ENCODE data around the gene PRRT4. TPM values are rescaled to one million over a fixed set of nuclear protein-coding genes. Genes with fewer than 3 reads are reported as not detected.
A peak's percentile ranks its signal among the peaks of the same experiment; 100 is the strongest.

PRRT4 gene
- total RNA-seq, 1 experiment from 2014 or later, result 0.26 TPM

DNA sequence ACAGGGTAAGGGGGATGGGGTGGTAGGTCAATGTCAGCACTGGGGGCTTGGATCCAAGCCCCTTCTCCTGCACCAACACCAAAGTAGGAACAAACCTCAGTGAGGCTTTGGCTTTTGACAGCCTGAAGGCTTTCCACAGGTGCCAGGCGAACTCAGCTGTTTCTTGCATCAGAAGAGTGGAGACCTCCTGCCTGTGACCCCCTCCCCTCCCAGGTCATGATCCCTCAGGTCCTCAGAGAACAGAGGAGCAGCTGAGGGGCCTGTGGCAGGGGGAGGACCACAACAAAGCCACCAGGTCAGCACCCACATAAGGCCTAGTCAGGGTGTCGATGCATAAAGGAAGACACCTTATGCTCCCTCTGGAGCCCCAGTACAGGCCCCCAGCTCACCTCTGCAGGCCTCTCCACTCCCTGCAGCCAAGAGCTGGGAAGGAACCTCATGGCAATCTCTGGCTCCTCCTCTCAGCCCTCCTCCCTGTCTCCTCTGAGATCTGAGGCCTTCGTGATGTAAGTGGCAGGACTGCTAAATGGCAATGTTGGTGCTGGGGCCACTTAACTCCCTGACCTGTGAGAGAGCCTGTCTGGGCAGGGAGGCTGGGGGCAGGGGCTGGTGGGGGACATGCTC is 19.1 kb upstream of the PRRT4 start:
- intact Hi-C loops (cut with micrococcal nuclease; ENCODE audit: unreplicated experiment), result no loop called here

GRCh38 chr7:128379900-128380479 is 18.5 kb upstream of the PRRT4 start:
- Histone ChIP-seq H2AFZ (no peak overlapping the region), H3K4me2 (peak overlapping the region; percentile 23; the same call in 1 of the 2 replicates), H3K27ac (no peak overlapping the region), H3K79me2 (ENCODE audit: low read depth) (no peaks in the 10 kb centered on the region), H3K9me2 (ENCODE audit: insufficient read depth) (no peaks in the 10 kb centered on the region), H3K4me3 (no peak overlapping the region), H3F3A (ENCODE audit: insufficient read depth, low read depth) (peaks cover 24% of the 10 kb centered on the region; the same call in 1 of the 2 replicates), H3K36me3 (ENCODE audit: low read depth) (no peaks in the 10 kb centered on the region), H3K4me1 (replicated peaks; ENCODE audit: insufficient read depth) (peaks cover 49% of the 10 kb centered on the region), H3K9me3 (ENCODE audit: insufficient read depth, low read depth) (no peaks in the 10 kb centered on the region), H3K27me3 (ENCODE audit: insufficient read depth, low read depth) (no peaks in the 10 kb centered on the region), H4K20me1 (ENCODE audit: insufficient read depth) (no peaks in the 10 kb centered on the region)
- no TSS peak for BruUV-seq (replicated peaks)
- no peak for TF ChIP-seq CTCF (conservative IDR thresholded peaks at IDR 0.05)
- no peak for TF ChIP-seq EZH2 (IDR thresholded peaks at IDR 0.05; ENCODE audit: low read depth)
- DNase-seq, result no peak
- CTCF ChIA-PET, result interaction anchor here (0.6 kb wide), 1 partner anchor 22 kb away, joined by 4 read pairs; no protein-coding TSS in a partner anchor
- POLR2A ChIA-PET (ENCODE audit: unreplicated experiment), result no interaction called here
- intact Hi-C loops (cut with micrococcal nuclease; ENCODE audit: unreplicated experiment), result no loop called here

More for the DNA sequence above, 19.1 kb upstream of the PRRT4 start:
- POLR2A ChIA-PET (ENCODE audit: unreplicated experiment), result no interaction called here
- DNase-seq, result peak in 1 of 2 experiments; percentile 48
- peaks cover 24% of the 10 kb centered on the region; the same call in 1 of the 2 replicates for H3F3A ChIP-seq (ENCODE audit: insufficient read depth, low read depth)
- no peak overlapping the region for H3K27ac ChIP-seq
- H3K9me3 ChIP-seq (ENCODE audit: insufficient read depth, low read depth), result no peaks in the 10 kb centered on the region
- TF ChIP-seq CTCF (conservative IDR thresholded peaks at IDR 0.05) (no peak), EZH2 (IDR thresholded peaks at IDR 0.05; ENCODE audit: low read depth) (no peak)
- no peaks in the 10 kb centered on the region for H3K9me2 ChIP-seq (ENCODE audit: insufficient read depth)
- H3K27me3 ChIP-seq (ENCODE audit: insufficient read depth, low read depth), result no peaks in the 10 kb centered on the region
- no peak overlapping the region for H3K4me3 ChIP-seq
- CTCF ChIA-PET, result interaction anchor here (0.6 to 1.3 kb wide), 4 partner anchors 22 to 517 kb away, joined by 3 to 4 read pairs (median 4); no protein-coding TSS in a partner anchor
- H4K20me1 ChIP-seq (ENCODE audit: insufficient read depth), result no peaks in the 10 kb centered on the region
- no peaks in the 10 kb centered on the region for H3K79me2 ChIP-seq (ENCODE audit: low read depth)
- peak overlapping the region; percentile 36 for H3K4me2 ChIP-seq
- H3K36me3 ChIP-seq (ENCODE audit: low read depth), result no peaks in the 10 kb centered on the region
- no TSS peak for BruUV-seq (replicated peaks)
- peaks cover 49% of the 10 kb centered on the region for H3K4me1 ChIP-seq (replicated peaks; ENCODE audit: insufficient read depth)
- no peak overlapping the region for H2AFZ ChIP-seq

GRCh38 chr7:128378637-128379036 is 17.1 kb upstream of the PRRT4 start:
- Histone ChIP-seq H3K9me3 (ENCODE audit: insufficient read depth, low read depth) (no peaks in the 10 kb centered on the region), H3K4me1 (replicated peaks; ENCODE audit: insufficient read depth) (peaks cover 41% of the 10 kb centered on the region), H4K20me1 (ENCODE audit: insufficient read depth) (no peaks in the 10 kb centered on the region), H3K79me2 (ENCODE audit: low read depth) (no peaks in the 10 kb centered on the region), H3K27me3 (ENCODE audit: insufficient read depth, low read depth) (no peaks in the 10 kb centered on the region), H3K27ac (no peak overlapping the region), H3K4me3 (no peak overlapping the region), H3K9me2 (ENCODE audit: insufficient read depth) (no peaks in the 10 kb centered on the region), H2AFZ (peak overlapping the region; percentile 64), H3K36me3 (ENCODE audit: low read depth) (no peaks in the 10 kb centered on the region), H3K4me2 (no peak overlapping the region), H3F3A (ENCODE audit: insufficient read depth, low read depth) (peaks cover 17% of the 10 kb centered on the region; the same call in 1 of the 2 replicates)
- CTCF ChIA-PET, result interaction anchor here (0.6 kb wide), 1 partner anchor 96 kb away, joined by 3 read pairs; no protein-coding TSS in a partner anchor
- intact Hi-C loops (cut with micrococcal nuclease; ENCODE audit: unreplicated experiment), result no loop called here
- TF ChIP-seq CTCF (conservative IDR thresholded peaks at IDR 0.05) (no peak), EZH2 (IDR thresholded peaks at IDR 0.05; ENCODE audit: low read depth) (no peak)
- POLR2A ChIA-PET (ENCODE audit: unreplicated experiment), result no interaction called here
- no peak for DNase-seq
- no TSS peak for BruUV-seq (replicated peaks)

All from PC-9 (cell line).